ENCODE results near the gene EIF2AK2.

GRCh38 chr2:37192551-37192950 is 35.8 kb upstream of the EIF2AK2 start:
- no peak for TF ChIP-seq POLR2A (IDR thresholded peaks at IDR 0.05; ENCODE audit: low read depth, low read length)
- no peak for TF ChIP-seq TAF1 (IDR thresholded peaks at IDR 0.05; ENCODE audit: low read depth, low read length)
- no peak for TF ChIP-seq POLR2AphosphoS5 (IDR thresholded peaks at IDR 0.05; ENCODE audit: low read depth, low read length)
- no peak for TF ChIP-seq POU2F2 (IDR thresholded peaks at IDR 0.05; ENCODE audit: low read depth, low read length)
- TF ChIP-seq PAX5 (IDR thresholded peaks at IDR 0.05; ENCODE audit: insufficient read depth, low read length, severe bottlenecking) = no peak
